IPS DF 19.7 (cell line): Measurements from ENCODE around the gene SERPINB10.

Source experiments
- DNase-seq: peaks from one replicate; pipeline ENCODE4 v3.0.0-alpha.2; 2013; ENCODE audit warnings: low read depth, low spot score

The SERPINB10 gene, protein sequence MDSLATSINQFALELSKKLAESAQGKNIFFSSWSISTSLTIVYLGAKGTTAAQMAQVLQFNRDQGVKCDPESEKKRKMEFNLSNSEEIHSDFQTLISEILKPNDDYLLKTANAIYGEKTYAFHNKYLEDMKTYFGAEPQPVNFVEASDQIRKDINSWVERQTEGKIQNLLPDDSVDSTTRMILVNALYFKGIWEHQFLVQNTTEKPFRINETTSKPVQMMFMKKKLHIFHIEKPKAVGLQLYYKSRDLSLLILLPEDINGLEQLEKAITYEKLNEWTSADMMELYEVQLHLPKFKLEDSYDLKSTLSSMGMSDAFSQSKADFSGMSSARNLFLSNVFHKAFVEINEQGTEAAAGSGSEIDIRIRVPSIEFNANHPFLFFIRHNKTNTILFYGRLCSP

DNA sequence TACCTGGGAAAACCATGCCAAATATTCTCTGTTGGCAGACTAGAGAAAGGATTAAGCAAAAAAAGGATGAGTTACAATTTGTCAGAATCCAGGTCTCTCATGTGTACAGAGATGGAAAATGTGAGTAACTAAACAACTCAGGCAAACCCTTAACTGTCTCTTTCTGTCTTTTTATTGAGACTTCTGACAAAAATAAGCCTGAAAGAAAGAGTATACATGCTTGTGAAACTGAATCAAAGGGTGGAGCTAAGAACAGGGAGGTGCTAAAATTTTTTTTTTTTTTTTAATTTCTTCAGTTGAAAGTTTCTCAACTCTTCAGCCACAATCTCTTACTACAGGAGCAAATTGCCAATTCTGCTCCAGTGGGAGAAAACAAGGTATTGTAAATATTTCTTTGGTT, at the start of gene SERPINB10:
SERPINB10 (plus strand) TSS at position 295 of the 400 bp plus-strand sequence. CDS start 7,553 bp downstream, outside the sequence.
- DNase-seq = no peak

DNA sequence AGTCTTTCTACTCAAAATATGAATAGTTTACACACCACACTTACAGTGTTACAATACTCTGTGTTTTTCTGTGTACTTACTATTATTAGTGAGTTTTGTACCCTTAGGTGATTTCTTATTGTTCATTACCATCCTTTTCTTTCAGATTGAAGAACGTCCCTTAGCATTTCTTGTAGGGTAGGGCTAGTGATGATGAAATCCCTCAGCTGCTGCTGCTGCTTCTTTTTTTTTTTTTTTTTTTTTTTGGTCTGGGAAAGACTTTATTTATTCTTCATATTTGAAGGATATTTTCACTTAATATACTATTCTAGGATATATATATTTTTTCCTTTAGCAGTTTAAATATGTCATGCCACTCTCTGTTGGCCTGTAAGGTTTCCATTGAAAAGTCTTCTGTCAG, 49.3 kb upstream of the SERPINB10 start:
- DNase-seq = no peak

DNA sequence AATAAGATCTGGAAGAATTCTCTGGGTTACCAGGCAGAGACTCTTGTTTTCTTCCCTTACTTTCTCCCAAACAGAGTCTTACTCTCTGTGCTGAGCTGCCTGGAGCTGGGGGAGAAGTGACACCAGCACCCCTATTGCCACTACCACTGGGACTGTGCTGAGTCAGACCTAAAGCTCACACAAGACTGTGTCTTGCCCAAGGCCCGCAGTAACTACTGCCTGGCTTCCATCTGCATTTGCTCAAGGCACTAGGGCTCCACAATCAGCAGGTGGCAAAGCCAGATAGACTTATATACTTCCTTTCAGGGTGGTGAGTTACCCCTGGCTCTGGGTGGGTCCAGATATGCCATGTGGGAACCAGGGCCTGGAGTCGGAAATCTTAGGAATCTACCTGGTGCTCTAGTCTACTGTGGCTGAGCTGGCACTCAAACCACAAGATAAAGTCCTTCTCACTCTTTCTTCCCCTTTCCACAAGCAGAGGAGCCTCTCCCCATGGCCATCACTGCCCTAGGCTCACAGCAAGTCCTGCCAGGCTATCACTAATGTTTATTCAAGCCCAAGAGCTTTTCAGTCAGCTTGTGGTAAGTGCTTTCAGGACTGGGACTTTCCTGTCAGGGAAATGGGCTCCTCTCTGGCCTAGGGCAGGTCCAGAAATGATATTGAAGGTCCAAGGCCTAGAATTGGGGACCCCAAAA, 47.8 kb upstream of the SERPINB10 start:
- no peak for DNase-seq

DNA sequence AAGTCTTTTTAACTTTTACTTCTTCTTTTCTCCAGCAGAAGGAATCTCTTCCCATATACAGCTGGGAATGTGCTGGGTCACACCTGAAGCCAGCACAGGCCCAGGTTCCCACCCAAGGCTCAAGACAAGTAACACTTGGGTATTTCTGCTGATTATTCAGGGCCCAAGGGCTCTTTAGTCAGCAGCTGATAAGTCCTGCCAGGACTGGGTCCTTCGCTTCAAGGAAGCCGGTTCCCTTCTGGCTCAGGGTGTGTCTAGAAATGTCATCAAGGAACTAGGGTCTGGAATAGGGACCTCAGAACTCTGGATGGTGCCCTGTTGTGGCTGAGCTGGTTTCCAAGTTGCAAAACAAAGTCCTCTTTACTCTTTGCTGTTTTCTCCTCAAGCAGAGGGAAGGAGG, 47.2 kb upstream of the SERPINB10 start:
- no peak for DNase-seq

DNA sequence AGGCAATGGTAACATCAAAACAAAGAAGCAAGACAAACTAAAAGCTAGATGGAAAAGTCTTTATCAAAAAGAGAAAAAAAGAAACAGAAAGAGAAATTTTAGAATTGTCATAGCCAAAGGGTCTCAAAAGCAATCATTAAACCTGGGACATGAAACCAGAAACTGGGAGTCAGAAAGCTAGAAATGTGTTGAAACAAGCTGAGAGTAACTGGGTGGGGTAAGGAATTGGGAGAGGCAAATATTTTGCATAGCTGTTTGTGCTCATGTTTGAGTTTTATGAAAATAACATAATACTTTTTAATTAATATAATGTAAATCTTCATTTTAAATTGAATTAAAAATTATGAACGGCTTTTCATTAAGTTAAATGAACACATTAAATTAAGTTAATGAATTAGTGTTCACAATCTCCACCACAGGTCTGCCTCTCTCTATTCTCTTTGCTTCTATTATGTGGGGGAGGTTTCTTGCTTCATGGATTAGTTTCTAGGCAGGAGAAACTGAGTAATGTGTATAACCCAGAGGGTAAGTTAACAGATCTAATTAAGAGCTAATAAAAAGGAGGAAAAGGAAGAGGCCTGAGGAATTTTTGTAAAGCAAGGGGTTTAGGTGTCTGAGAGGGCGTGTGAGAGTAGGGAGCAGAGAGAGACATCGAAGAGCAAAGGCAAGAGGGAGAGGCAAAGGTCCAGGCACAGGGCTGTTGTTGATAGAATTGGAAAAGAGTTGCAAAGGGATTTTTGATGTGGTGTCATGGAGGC, 40.2 kb upstream of the SERPINB10 start:
- DNase-seq = no peak

DNA sequence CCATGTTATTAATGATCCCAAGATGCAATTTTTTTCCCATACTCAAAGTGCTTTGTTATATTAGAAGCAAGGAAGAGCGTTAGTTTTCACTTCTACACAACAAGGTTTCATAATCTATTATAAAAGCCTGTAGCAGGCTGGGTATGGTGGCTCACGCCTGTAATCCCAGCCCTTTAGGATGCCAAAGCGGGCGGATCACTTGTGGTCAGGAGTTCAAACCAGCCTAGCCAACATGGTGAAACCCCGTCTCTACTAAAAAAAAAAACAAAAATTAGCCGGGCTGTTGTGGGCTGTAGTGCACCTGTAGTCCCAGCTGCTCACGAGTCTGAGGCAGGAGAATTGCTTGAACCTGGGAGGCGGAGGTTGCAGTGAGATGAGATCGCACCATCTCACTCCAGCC, 39.2 kb upstream of the SERPINB10 start:
- no peak for DNase-seq

DNA sequence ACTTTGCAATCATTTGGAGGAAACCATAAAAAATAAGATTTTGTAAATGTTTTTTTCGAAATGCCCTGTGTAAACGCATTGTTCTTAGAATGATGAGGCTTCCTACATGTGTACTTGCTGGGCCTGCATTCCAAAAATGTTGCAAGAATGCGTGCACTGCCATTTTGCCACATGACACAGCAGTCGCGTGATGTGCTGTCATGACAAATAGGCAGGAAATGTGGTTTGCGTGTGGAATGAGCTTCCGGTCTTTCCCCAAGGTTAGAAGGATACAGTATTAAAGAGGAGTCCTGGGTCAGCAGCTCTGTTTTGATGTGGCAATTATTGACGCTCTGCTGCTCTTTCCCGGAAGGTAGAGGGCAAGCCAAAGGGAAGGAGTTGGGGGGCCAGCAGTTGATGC, 38.4 kb upstream of the SERPINB10 start:
- DNase-seq = no peak

DNA sequence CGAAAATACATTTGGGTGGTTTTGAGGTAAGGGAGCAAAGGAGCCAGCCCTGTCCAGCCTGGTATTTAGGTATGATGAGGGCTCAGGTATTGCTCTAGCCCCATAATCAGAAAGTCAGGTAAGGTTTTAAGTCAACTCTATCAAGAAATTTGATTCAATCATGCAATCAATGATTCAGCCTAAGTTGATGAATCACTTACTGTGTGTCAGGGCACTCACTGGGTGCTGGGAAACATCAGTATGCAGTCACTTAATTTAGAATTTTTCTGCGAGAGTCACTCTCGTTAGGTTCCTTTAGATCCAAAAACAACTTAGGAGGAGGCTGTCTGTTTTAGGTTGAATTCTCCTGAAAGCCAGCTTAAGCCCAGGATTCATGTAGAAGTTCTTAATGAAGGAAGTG, 37.9 kb upstream of the SERPINB10 start:
- no peak for DNase-seq

DNA sequence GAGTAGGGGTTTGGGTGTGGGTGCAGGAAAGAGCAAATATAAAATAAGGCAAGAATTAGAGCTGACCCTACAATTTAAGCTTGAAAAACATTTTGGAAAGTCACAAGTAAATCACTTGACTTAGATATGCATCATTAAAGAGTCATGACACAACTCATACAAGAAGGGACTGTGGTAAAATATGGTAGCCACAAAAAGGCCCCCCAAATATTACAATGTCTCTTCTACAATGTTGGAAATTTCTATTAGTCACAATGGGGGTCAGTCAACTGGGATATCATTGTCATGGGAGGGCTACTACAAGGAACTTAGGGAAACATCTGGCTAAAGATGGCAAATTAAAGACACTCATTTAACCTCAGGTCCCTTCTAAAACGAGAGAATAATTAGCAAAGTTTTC, 35.9 kb upstream of the SERPINB10 start:
- DNase-seq = no peak

DNA sequence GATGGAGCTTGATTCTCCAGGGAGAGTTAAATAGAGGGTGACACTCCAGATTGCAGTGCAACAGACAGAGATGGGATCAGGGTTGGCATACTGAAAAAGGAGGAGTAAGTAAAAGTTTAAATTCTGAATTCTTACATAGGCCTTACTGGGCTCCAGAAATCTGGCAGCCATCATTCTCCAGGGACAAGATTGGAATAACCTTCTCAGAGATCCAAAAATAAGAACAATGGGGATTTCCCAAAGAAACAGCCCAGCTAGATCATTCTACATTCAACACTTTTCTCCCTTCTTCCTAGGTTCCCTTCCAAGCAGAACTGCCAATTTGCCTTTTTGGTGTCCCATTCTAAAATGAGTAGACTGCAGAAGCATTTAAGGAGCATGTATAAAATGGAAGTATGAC, 35.2 kb upstream of the SERPINB10 start:
- DNase-seq = no peak

DNA sequence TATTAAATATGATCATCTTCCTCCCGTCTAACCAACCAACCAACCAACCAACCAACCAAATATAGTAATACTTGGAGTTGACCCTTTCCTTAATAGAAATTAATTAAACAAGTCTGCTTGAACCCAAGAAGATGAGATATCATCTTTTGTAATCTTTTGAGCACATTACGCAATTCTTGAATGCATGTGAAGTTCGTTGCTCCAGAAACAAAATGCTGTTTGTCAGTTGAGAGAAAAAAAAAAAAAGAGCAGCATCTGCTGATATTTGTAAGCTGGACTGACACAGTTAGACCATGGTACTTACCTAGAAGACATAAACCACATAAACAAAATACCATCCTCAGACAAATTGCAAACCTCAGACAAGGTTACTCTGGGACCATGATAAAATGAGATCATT, 29.4 kb upstream of the SERPINB10 start:
- DNase-seq = no peak

DNA sequence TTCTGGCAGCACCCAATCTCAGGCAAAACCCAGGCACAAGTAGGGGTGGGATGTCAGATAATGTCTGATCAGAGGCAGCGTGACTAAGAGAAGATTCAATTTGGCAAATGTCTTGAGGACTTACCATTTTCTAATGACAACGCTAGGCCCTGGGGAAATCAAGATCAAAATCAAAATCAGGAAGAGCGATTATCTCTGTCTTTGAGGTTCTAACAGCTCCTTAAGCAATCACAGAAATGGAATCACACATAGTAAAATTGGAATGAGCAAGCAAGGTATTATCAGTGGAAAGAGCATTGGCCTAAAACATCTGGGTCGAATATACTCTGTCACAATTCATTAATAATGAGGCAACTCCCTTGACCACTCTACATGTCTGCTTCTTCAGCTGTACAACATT, 28.8 kb upstream of the SERPINB10 start:
- no peak for DNase-seq

DNA sequence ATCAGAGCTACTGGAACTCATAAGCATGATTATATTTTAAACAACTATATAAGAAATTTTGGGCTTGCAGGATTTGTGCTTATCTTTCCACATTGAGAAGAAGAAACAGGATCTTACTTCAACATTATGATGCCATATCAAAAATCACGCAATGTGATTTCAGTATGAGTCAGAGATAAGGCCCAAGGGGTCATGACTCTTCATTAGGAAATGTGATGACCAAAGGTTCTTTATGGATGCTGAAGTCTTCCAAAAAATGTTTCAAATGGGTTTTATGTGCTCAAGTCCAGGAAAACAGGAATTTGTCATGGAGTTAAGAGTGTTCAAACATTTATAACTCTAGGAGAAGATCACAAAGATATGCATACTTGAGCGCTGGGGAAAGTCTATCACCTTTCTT, 28.0 kb upstream of the SERPINB10 start:
- DNase-seq = no peak

DNA sequence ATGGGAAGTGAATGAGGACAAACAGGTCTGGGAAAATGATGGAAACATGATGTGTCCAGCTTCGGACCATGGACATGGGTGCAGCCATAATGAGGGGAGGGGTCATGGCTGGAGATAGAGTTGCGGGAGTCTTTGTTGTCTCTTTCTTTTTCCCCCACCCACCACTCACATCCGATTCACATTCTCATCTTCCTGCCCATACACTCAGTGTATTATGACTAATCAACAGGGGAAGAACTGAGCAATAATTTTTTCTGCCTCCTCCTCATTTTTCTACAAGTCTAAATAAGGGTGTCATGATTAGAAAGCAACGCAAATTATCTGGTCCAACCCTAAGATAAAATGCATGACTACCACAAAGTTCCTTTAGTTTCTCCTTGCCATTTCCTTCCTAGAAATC, 25.9 kb upstream of the SERPINB10 start:
- DNase-seq = no peak

DNA sequence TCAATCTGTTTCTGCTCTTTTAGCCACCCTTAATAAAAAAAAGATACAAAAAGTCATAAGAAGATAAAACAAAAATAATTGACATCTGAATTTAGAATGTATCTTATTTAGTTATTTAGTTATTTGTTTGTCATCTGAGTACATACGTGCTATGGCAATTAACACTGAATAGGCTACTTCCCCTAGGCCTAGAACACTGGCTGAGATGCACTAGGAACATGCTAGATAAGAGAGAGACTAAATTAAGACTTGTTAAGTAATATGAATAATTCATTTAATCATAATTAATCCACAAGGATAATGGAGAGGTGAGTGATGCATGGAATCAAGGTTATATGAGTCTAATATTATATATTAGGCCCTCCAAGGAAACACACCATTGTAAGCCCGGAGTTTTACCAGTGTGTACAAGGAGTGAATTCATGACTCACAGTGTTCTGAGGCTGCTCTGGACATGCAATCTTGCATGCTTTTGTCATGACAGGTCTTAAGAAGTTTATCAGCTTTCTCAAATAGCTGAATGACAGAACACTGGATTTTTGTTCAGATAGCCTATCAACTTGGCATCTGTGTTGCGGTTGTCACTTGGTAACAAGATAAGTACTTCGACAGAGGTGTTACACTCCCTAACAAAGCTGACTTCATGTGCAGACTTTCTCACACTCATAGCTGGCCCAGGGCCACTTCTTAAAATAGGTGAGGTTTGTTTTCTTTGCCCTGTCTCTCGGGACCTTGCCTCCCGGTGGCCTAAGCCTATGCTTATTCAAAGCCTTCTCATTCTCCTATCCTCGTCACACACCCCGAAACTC, 25.2 kb upstream of the SERPINB10 start:
- no peak for DNase-seq

DNA sequence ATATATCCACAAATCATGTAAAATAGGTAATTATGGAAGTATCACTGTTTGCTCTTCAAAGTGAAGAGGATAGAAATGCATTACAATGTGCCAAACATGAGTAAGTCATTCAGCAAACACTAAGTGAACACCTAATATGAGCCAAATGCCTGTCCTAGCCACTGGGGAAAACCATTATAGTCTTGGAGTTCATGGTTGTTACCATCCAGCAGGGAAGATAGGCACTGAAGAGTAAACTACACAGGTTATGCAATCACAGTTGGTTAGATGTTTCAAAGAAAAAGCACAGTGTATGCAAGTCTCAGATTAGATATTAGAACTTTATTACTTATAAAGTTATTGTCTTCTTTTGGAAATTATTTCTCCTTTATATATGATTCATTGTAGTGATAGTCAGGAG, 24.1 kb upstream of the SERPINB10 start:
- DNase-seq = no peak

DNA sequence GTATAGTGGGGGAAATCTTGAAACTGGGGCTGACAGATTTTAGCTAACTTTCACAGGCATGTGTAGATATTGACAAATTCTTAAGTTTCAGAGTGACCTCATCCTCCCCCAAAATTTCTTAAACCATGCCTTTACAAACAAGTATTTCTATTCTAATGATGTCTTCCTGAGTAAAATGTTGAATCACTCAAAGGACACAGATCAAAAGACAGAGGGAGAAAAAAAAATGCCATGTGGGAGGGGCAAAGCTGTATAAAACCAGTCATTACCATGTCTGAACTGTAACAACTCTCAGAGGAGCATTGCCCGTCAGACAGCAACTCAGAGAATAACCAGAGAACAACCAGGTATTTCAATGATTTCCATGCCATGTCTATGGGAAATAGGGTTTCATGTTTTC, 20.3 kb upstream of the SERPINB10 start, which contains the start of gene SERPINB2:
SERPINB2 (plus strand) TSS at position 282 of the 400 bp plus-strand sequence. CDS start 3,740 bp downstream, outside the sequence.
- DNase-seq = no peak

DNA sequence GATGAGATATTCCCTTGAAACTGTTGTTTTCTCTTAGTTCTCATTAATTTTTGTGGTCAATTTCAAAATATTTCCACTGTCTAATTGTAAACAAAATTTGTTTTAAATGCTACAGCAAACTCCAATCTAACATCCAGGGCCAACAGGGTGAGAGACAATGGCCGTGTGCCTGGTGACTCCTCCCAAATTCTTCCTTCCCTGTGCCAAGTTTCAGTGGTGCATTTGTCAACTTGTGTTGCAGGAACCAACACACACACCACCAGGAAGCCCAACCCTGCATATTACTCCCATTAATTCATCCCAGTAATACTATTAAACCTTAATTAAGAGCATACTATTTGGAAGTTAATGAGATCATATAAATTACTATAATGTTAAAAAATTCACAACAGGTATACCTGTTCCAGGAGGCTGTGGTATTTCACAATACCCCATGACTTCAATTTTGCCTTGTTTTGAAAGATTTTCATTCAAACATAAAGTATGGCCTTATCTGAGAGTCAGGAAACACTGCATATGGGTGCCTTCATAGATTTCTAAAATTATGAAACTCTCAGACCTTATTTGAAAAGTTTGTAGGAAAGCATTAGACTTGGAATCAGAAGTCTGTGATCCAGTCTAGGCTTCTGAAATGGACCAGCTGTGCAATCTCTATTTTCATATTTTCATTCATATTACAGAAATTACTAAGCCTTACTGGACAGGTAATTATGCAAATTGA, 19.1 kb upstream of the SERPINB10 start:
- no peak for DNase-seq

DNA sequence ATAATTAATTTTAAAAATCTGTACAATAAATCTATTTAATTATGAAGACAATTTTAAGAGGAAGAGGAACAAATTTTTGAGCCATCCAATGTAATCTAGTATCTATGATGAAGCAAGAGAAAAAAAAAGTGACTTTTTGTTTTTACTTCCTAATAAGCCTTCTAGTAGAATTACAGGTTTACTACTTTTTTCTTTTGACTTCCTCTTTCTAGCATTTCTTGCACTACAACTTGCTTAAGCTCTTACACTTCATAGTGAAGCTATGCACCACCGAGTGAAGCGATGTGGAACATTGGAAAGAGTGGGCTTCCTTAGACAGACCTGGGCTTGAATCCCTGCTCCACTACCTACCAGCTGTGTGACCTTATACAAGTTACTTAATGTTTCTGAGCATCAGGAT, 18.1 kb upstream of the SERPINB10 start:
- no peak for DNase-seq

DNA sequence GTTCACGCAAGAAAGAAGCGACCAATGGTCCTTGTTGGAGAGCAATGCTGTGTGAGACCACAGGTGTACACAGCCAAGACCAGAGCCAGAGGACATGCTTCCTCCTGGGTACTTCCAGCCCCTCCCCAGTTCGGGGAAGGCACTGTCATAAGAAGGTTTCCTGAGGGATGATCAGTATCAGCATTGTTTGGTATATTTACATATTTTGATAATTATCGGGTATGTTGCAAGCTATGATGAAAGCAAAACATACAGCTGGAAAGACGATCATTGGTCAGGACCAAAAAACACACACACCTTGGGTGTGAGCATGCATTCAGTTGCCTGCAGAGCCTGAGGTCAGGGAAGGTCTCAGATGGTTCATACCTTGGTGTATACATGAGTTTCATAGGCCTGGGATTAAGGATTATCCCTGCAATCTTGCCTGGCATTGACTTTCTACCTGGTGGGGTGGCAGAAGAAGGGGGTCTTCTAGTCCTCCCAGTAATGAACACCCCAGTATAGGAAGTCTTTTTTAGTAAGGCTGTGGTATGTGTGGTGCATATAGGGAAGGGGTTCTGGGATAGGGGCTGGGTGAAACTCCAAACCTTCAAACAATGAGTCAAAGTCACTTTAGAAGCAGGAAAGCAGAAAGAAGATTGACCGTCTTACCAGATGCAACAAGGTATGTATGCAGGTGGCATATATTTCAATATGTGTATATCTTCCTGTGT, 17.4 kb upstream of the SERPINB10 start:
- no peak for DNase-seq
